GM23338 (cell line): ENCODE data around the gene MTCL1. TPM values are rescaled to one million over a fixed set of nuclear protein-coding genes. Genes with fewer than 3 reads are reported as not detected.

Experiments
- ATAC-seq: fragments of 200-7000 bp; cut with Tn5 transposase; 3 replicates; pipeline ENCODE4 v1.9.1; 2020
- DNase-seq: peaks from one replicate; pipeline ENCODE4 v3.0.0-alpha.2; 2015; ENCODE audit warnings: low spot score
- H2AFZ ChIP-seq: fragments of 200-600 bp; sonication (generic); 2 replicates; pipeline ENCODE4 v1.8.0; 2016; ENCODE audit warnings: antibody characterized with exemption, mild to moderate bottlenecking, moderate library complexity
- H3F3A ChIP-seq: fragments of 200-600 bp; sonication (generic); replicated peaks from 2 replicates; pipeline ENCODE4 v1.8.0; 2017; ENCODE audit warnings: antibody characterized with exemption, mixed run types, low read depth
- H3K27ac ChIP-seq: fragments of 200-600 bp; sonication (generic); 2 replicates; pipeline ENCODE4 v1.6.1; 2016; ENCODE audit warnings: low read depth
- H3K27me3 ChIP-seq: fragments of 200-600 bp; sonication (generic); 2 replicates; pipeline ENCODE4 v1.8.0; 2016; ENCODE audit warnings: mild to moderate bottlenecking, mixed run types, moderate library complexity; ENCODE audit not compliant: insufficient read depth
- H3K36me3 ChIP-seq: fragments of 200-600 bp; sonication (generic); 2 replicates; pipeline ENCODE4 v1.8.0; 2016; ENCODE audit warnings: mild to moderate bottlenecking; ENCODE audit not compliant: insufficient read depth
- H3K4me1 ChIP-seq: fragments of 200-600 bp; sonication (generic); 2 replicates; pipeline ENCODE4 v1.8.0; 2016; ENCODE audit warnings: mild to moderate bottlenecking, moderate library complexity; ENCODE audit not compliant: insufficient read depth
- H3K4me2 ChIP-seq: fragments of 200-600 bp; sonication (generic); 2 replicates; pipeline ENCODE4 v1.7.1; 2017; ENCODE audit warnings: mixed run types
- H3K4me3 ChIP-seq: fragments of 200-600 bp; sonication (generic); 2 replicates; pipeline ENCODE4 v1.6.1; 2016; ENCODE audit warnings: mixed run types
- H3K79me2 ChIP-seq: fragments of 200-600 bp; sonication (generic); replicated peaks from 2 replicates; pipeline ENCODE4 v1.8.0; 2017; ENCODE audit warnings: mild to moderate bottlenecking; ENCODE audit not compliant: insufficient read depth
- H3K9me2 ChIP-seq: fragments of 200-600 bp; sonication (generic); 2 replicates; pipeline ENCODE4 v1.8.0; 2017; ENCODE audit not compliant: insufficient read depth
- H4K20me1 ChIP-seq: fragments of 200-600 bp; sonication (generic); replicated peaks from 2 replicates; pipeline ENCODE4 v1.8.0; 2017; ENCODE audit warnings: mild to moderate bottlenecking; ENCODE audit not compliant: insufficient read depth
- H3K27ac Mint-ChIP-seq: 2 replicates; pipeline ENCODE4 v1.8.0; 2020; ENCODE audit warnings: inconsistent platforms, mild to moderate bottlenecking, moderate library complexity, mixed read lengths
- H3K27me3 Mint-ChIP-seq: 3 replicates; pipeline ENCODE4 v1.8.0; 2022; ENCODE audit warnings: low read depth, mild to moderate bottlenecking, moderate library complexity, mixed read lengths, inconsistent platforms; ENCODE audit not compliant: insufficient read depth, poor library complexity
- H3K36me3 Mint-ChIP-seq: 3 replicates; pipeline ENCODE4 v1.8.0; 2021; ENCODE audit warnings: low read depth, mild to moderate bottlenecking, inconsistent platforms, moderate library complexity, mixed read lengths
- H3K4me1 Mint-ChIP-seq: 3 replicates; pipeline ENCODE4 v1.8.0; 2020; ENCODE audit warnings: mild to moderate bottlenecking, inconsistent platforms, mixed read lengths
- H3K4me3 Mint-ChIP-seq: 3 replicates; pipeline ENCODE4 v1.8.0; 2021; ENCODE audit warnings: moderate library complexity, mild to moderate bottlenecking, inconsistent platforms, mixed read lengths
- H3K9me3 Mint-ChIP-seq: 3 replicates; pipeline ENCODE4 v1.8.0; 2020; ENCODE audit warnings: moderate library complexity, mild to moderate bottlenecking, inconsistent platforms, mixed read lengths
- EZH2 ChIP-seq: fragments of 200-600 bp; sonication (generic); IDR thresholded peaks from one replicate; pipeline ENCODE4 v1.8.0; 2017; ENCODE audit warnings: antibody characterized with exemption, mild to moderate bottlenecking, low read depth; ENCODE audit not compliant: unreplicated experiment
- EZH2phosphoT487 ChIP-seq: fragments of 200-600 bp; sonication (generic); IDR thresholded peaks from one replicate; pipeline ENCODE4 v1.8.1; 2018; ENCODE audit warnings: antibody characterized with exemption; ENCODE audit not compliant: unreplicated experiment
- NANOG ChIP-seq: IDR thresholded peaks from 2 replicates; pipeline ENCODE4 v1.6.1; 2016; ENCODE audit warnings: antibody characterized with exemption, borderline replicate concordance
- STAT1 ChIP-seq: IDR thresholded peaks from one replicate; pipeline ENCODE4 v1.6.1; 2016; ENCODE audit warnings: antibody characterized with exemption; ENCODE audit not compliant: unreplicated experiment
- ZNF114 ChIP-seq: fragments of 250-450 bp; sonication (Bioruptor Pico); IDR thresholded peaks from 2 replicates; pipeline ENCODE4 v1.5.0; 2020; ENCODE audit warnings: mild to moderate bottlenecking, moderate library complexity
- ZNF331 ChIP-seq: fragments of 250-450 bp; sonication (Bioruptor Pico); IDR thresholded peaks from 2 replicates; pipeline ENCODE4 v1.5.0; 2020; ENCODE audit warnings: low read depth, mild to moderate bottlenecking, moderate library complexity
- ZNF462 ChIP-seq: fragments of 250-450 bp; sonication (Bioruptor Pico); IDR thresholded peaks from 2 replicates; pipeline ENCODE4 v1.5.0; 2020; ENCODE audit warnings: mild to moderate bottlenecking, moderate library complexity
- polyA plus RNA-seq: library from polyadenylated mRNA; unstranded; fragments of >200 nt; fragmentation: Nextera tagmentation; extraction: Ambion mirVana; gene quantifications from 2 replicates; pipeline ENCODE4 v1.2.1, GENCODE V29; 2016
- total RNA-seq: library from RNA; depleted of rRNA; stranded (reverse); fragments of >200 nt; shearing (Covaris generic); gene quantifications from 2 replicates; pipeline ENCODE4 v1.2.3, GENCODE V29; 2014
- TF ChIP-seq, protein P1 (sequence below): IDR thresholded peaks from 2 replicates; pipeline ENCODE4 v1.6.1; 2016; ENCODE audit warnings: antibody characterized with exemption

Gene MTCL1
- total and polyA plus RNA-seq, 2 experiments from 2014 or later, result 14.4 to 45.0 TPM

DNA sequence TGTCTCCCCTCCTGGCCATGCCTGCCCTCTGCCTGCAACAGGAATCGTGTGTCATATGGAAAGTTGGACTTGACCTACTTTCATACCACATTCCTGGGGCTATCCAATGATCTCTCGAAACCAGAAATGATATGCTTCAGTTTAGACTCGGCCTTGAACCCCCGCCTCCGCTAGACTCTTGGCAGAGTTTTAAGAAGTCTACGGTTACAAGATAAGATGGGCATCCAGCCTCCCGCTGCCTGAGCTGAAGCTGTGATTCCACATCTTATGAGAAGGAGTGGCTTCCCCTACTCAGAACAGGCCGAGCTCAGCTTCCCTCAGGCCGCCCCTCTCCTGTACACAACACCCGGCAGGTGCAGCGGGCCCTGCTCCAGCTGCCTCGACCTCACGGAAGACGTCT lies 73.9 kb downstream of the MTCL1 start (continued):
- TF ChIP-seq ZNF462, result no peak
- no peak for TF ChIP-seq NANOG
- TF ChIP-seq, protein P1, sequence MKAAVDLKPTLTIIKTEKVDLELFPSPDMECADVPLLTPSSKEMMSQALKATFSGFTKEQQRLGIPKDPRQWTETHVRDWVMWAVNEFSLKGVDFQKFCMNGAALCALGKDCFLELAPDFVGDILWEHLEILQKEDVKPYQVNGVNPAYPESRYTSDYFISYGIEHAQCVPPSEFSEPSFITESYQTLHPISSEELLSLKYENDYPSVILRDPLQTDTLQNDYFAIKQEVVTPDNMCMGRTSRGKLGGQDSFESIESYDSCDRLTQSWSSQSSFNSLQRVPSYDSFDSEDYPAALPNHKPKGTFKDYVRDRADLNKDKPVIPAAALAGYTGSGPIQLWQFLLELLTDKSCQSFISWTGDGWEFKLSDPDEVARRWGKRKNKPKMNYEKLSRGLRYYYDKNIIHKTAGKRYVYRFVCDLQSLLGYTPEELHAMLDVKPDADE, result no peak
- no peak for TF ChIP-seq ZNF331 (CRISPR knock-in tag)
- no peak for TF ChIP-seq EZH2
- TF ChIP-seq ZNF114 (CRISPR knock-in tag), result no peak
- TF ChIP-seq STAT1, result no peak

GRCh38 chr18:8780227-8780626 lies 74.9 kb downstream of the MTCL1 start:
- no peaks in the 10 kb centered on the region for H3K79me2 ChIP-seq
- H3K9me2 ChIP-seq, result no peaks in the 10 kb centered on the region
- ATAC-seq, result no peak
- Mint-ChIP-seq H3K27ac (peak overlapping the region; percentile 27; the same call in 1 of the 2 replicates), H3K4me3 (no peak overlapping the region), H3K36me3 (peaks cover 25% of the 10 kb centered on the region), H3K4me1 (peaks cover 28% of the 10 kb centered on the region), H3K9me3 (no peaks in the 10 kb centered on the region; the same call in 2 of the 3 replicates), H3K27me3 (peaks cover 9% of the 10 kb centered on the region)
- no peaks in the 10 kb centered on the region for H3K27me3 ChIP-seq
- no peak overlapping the region for H3K27ac ChIP-seq
- TF ChIP-seq EZH2phosphoT487 (no peak), ZNF114 (CRISPR knock-in tag) (no peak)
- H4K20me1 ChIP-seq, result no peaks in the 10 kb centered on the region
- no peak overlapping the region for H2AFZ ChIP-seq
- H3K4me2 ChIP-seq, result no peak overlapping the region
- H3K4me1 ChIP-seq, result no peaks in the 10 kb centered on the region; the same call in 1 of the 2 replicates
- DNase-seq, result no peak
- no peak overlapping the region for H3K4me3 ChIP-seq
- H3K36me3 ChIP-seq, result peaks cover 3% of the 10 kb centered on the region; the same call in 1 of the 2 replicates
- H3F3A ChIP-seq, result no peaks in the 10 kb centered on the region
